EH (cell line): ENCODE data around the gene TAOK3.
"Not testable (repeated sequence)": the region's sequence is repeated elsewhere in the genome, so short reads cannot be mapped to it uniquely, and the experiment has no call there.

Source experiments
- DNase-seq: peaks from one replicate; pipeline ENCODE4 v3.0.0-alpha.2; 2015; ENCODE audit warnings: low read depth

Gene TAOK3

DNA sequence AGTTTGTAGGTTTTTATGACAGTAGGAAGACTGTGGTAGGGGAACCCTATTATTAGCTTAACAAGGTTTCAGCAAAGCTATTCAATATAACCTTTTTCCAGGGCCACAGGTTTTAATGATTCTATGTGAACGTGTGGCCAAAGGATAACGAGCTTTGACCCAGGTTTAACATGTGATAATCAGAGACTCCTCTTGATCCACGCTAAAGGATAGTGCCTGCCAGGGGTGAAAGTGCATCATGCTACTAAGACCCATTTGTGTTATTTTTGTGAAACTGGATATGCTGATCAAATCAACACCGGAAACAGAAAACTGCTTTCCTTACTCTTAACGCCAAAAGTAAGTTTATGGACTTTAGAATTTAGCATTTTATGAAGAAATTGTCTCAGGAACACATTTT lies 909 bp upstream of the TAOK3 start:
- DNase-seq, result no peak

DNA sequence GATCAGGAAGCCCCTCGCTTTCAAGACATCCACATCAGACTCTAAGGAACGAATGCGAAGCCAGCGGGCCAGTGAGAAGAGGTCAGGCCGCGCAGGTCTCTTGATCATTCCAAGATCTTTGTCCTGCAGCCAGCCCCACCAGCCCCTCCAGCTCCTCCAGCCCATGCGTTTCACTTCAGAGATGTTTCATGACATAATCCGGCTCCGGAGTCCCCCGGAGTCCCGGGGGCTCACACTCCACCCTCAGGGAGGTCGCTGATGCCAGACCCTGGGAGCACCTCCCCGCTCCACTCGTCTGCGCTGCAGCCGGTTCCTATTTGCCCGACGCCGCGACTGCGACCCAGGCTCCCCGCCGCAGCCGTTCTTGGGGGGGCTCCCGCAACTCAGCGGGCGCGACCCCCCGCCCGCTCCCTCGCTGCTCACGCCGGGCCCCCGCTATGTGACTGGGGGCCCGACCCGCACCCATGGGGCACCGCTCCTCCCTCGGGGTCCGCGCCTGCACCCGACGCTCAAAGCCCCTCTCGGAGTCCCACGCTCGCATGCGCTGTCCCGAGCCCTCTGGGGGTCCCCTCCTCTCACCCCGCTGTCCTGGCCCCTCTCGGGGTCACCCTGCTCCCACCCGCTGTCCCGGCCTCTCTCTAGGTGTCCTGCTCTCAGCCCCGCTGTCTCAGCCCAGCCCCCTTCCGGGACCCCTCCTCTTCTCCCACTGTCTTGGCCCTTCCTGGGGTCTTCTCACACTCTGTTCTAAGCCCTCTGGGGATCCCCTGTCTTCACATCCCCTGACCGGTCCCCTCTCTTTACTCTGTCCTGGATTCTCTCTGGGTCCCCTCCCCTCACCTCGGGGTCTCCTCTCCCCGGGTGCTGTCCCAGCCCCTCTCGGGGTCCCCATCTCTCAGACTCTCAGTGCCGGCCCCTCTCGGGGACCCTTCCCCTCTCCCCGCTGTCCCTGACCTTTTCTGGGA lies 1.1 kb downstream of the TAOK3 start:
- DNase-seq, result peak; percentile 37

DNA sequence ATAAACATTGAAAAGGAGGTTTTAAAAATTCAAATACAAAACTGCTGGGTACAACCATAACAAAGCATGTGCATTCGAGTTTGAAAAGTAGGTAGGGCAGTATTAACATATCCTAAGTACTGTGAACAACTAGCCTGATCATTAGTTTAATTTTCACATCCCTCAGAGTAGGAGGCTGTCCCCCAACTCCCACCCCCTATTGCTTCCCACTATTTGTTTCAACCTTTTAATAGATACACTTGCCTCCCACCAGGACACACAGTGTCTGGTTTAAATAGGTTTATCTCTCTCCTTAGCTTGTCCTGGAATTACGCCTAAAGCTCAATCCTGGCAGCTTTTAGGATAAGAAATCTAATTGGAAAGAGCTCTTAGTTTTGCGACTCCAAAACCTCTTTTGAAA lies 2.1 kb downstream of the TAOK3 start:
- DNase-seq, result no peak

DNA sequence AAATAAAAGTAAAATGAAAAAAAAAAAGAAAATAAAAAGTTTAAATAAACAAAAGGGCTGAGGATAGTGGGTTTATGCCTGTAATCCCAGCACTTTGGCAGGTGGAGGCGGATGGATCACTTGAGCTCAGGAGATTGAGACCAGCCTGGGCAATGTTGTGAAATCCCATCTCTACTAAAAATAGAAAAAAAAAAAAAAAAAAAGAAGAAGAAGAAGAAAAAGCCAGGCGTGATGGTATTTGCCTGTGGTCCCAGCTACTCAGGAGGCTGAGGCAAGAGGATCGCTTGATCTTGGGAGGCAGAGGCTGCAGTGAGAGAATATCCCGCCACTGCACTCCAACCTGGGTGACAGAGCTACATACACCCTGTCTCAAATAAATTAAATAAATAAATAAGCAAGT lies 3.9 kb downstream of the TAOK3 start:
- DNase-seq, result no peak

DNA sequence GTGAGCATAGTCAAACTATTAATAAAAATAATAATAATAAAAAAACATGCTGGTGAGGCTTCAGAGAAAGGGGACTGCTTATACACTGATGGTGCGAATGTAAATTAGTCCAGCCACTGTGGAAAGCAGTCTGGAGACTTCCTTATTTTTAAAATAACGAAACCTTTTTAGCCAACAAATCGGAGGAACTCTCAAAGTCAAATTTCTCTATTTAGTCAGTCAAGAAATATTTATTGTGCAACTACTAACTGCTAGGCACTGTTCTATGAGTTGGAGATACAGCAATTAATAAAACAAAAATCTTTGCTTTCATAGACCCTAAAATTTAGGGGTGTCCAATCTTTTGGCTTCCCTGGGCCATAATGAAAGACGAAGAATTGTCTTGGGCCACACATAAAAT lies 10.8 kb downstream of the TAOK3 start:
- DNase-seq, result no peak

DNA sequence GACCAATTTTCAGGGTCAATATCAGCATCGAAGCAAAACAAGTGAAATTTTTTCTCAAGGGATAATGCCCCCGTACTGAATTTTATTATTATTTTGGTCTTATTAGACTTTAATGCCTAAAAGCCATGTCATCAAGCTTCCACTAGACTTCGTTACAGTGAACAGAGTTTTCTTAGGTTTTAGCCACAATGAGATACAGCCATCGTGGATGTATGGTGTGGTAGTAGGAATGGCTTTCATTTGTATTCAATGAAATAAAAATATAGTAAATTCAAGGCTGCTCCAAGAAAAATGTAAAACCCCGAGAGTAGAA lies 11.7 kb downstream of the TAOK3 start:
- DNase-seq, result no peak

DNA sequence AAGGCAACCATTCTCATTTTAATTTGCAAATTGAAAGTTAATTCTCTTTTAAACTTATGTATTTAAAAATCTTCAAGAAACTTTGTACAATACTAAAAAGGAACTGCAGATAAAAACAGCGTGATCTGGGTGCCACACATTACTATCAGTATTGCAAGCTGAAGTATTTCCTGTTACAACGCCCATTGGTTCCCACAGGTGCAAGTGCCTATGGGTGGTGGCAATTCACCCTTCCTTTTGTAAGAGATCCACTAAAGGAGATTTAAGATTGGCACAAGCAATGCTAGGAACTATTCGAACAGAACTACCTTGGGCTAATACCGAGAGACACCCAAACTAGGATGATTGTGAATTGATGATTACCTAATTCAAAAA lies 13.2 kb downstream of the TAOK3 start:
- DNase-seq, result no peak

DNA sequence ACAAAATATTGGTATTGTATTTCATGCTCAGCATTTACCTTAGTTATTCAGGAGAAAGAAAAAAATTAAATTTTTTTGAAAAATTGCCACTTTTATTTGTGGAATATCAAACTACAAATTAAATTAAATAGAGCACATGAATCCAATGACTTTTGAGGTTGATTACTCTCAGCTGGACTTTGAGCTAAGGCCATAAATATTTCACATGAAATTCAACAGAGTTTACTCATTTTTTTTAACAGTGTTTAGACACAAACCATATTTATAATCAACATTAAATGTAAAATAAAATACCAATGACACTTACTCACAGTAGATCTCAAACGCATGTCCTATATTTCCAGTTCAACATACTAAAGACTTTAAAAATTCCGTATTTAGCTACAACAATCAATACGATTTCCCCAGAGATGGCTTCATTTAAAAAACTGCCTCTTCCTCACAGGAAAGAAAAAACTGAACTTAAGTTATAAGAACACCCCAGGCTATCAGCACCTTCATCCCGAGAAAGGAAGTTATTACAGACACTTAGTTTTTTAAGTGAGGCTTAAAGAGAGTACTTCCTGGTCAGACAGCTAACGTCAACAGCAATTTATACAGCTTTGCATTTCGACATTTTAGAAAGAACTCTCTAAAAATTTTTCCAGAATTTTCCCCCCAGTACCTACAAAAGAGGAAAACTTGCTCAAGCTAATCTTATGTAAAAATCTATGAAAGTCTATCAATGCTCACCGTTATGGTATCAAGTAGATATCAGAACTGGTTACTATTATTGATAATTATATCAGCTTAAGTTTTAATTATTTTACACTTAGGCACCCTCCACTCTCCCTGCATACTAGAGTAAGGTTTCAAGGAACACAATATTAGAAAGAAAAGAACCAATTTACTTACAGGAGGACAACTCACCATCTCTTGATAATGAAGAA lies 13.8 kb downstream of the TAOK3 start:
- DNase-seq, result no peak

DNA sequence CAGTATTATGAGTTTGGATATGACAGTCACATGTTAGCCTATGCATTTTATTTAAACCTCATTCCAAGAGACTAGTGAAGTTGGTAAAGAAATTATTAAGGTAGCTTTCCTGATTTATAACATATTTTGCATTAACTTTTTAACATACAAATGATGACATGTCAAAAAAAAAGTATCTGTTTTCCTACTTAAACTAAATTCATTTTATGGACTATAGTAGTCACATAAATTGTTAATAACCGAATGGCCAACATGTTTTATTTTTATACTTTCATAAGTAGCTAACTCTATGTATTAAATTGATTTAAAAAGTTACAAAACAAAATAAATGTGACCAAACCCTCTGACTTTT lies 14.7 kb downstream of the TAOK3 start:
- no peak for DNase-seq

DNA sequence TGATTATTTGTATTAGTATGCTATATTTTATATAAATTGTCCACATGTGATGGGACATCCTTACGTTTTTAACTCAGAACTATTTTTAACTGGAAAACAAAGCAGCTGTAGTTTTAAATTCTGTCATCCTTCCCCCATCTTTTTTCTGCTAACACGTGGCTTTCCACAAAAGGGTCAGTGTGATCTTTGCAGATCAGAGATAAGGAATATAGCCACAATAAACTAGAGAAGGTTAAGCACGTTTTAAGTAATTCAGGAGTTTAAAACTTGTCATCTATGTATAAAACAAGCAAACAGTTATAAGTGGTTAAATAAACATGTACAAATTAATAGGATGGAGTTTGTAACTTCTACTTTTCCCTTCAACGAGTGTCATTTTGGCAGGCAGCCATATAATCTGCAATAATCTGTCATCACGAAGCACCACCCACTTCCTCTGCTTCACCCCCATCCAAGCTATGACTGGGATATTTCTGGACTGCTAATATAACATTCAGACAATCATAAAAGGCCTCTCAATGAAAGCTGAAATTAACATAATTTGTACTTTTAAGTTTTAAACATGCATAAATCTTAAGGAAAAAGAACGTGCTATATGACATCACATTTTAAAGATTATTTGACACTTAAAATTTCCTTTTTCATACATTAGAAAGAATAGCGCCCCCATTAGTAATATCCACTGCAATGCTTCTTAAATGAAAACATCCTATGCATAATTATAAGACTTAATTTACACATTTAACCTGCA lies 15.3 kb downstream of the TAOK3 start:
- peak; percentile 75 for DNase-seq

DNA sequence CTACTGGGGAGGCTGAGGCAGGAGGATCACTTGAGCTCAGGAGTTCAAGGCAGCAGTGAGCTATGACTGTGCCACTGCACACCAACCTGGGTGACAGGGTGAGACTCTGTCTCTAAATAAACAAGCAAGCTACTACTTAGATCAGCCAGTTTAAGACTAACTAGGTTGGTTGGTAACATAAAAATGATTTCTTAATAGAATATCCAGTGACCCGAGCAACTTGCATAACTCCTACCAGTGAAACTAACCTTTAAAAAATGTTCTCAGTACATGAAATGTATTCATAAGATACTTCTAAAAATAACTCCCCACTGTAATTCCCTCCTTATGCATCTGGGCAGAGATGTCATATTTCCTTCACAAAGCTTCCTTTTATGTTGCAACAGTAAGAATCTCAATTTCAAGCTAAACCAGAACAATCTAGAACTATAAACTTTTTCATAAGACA lies 15.9 kb downstream of the TAOK3 start:
- peak; percentile 92 for DNase-seq

DNA sequence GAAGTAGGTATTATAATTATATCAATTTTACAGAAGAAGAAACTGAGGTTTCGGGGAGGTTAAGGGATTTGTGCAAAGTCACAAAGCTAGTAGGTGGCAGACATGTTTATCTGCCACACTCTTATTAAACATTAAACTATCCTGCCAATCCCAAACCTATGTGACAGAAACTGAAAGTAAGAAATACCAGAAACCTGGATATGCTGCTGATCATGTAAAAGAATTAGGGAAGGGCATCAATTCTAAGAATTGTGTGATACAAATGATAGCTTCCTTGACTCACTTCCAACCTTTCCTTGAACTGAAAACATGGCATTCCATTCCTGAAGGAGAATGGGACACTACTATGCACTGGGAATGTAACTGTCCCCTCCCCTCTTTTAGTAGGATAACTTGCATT lies 16.9 kb downstream of the TAOK3 start:
- peak; percentile 64 for DNase-seq

DNA sequence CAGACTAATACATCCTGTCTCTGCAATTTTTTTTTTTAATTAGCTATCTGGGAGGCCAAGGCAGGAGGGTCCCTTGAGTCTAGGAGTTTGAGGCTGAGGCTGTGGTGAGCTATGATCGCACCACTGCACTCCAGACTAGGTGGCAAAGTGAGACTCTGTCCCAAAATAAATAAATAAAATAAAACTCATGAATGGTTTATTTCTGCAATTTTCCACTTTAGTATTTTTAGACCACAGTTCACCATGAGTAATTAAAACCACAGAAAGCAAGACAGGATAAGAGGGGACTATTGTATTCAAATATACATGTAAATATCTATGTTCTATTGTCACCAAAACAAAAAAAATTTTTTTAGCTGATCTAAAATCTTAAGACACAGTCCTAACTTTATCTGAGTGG lies 17.8 kb downstream of the TAOK3 start:
- peak; percentile 66 for DNase-seq

DNA sequence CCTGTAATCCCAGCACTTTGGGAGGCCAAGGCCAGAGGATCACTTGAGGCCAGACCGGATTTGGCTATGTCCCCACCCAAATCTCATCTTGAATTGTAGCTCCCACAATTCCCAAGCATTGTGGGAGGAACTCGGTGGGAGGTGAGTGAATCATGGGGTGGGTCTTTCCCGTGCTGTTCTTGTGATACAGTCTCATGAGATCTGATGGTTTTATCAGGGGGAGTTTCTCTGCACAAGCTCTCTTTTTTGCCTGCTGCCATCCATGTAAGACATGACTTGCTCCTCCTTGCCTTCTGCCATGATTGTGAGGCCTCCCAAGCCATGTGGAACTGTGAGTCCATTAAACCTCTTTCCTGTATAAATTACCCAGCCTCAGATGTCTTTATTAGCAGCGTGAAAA lies 18.2 kb downstream of the TAOK3 start:
- DNase-seq, result not testable (repeated sequence)

DNA sequence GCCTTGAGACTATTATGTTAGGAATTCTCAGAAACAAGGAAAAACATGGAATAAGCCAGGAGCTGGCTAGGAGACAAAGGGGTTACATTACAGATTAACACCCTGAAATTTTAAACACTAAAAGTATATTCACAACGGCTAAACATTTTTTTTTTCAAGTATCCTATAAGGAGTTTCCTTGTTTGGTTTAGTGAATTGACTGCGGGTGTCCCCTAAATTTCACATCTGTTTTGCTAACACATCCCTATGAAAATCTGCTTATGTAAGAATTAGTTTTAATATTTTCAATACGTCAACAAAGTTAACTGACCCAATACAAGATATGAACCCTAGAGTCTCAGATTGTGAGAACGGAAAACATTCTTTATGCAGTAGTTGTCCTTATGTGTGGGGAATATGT lies 19.0 kb downstream of the TAOK3 start:
- no peak for DNase-seq

DNA sequence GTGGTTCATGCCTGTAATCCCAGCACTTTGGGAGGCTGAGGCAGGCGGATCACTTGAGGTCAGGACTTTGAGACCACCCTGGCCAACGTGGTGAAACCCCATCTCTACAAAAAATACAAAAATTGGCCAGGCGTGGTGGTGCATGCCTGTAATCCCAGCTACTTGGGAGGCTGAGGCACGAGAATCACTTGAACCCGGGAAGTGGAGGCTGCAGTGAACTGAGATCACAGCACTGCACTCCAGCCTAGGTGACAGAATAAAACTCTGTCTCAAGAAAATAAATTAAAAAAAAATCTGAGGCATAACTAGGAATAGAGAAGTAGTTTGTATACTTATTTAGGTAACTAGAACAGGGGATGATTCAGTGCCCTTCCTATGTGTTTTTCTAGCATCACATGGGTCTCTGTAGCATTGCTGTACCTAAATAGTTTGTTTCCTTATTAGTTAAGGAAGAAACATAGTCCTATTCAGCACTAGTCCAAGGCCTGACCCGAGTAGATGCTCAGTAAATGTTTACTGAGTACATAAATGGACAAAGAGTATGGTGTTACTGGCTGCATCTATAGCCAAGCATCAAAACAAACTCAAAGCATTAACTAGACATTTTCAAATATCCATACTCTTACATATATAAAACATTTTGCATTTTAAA lies 21.7 kb downstream of the TAOK3 start:
- no peak for DNase-seq

DNA sequence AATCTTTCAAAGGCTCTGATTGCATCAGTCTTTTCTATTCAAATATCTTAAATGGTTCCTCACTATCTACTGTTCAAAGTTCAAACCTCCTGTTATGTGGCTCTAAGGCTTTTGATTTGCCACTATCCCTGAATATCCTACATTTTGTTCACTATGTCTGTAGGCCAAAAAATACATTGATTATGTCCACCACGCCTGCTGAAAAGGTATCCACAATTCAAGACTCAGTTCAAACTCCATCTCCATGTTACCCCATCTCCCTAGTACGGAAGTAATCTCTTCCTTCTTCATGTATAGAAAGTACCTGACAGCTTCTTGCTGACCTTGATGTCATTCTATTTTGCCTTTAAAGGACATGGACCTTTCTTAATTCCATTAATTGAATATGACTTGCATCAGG lies 24.8 kb downstream of the TAOK3 start:
- no peak for DNase-seq

DNA sequence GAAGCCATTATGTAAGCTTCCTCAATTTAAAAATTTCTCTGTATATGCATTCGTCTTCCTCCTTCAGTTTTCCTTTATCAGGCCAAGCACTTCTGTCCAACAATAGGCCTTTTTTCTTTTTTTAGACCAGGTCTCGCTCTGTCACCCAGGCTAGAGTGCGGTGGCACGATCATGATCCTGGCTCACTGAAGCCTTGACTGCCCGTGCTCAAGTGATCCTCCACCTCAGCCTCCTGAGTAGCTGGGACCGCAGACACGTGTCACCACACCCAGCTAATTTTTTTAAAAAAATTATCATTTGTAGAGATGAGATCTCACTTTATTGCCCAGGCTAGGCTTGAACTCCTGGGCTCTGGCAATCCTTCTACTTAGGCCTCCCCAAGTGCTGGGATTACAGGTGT lies 25.8 kb downstream of the TAOK3 start:
- no peak for DNase-seq

DNA sequence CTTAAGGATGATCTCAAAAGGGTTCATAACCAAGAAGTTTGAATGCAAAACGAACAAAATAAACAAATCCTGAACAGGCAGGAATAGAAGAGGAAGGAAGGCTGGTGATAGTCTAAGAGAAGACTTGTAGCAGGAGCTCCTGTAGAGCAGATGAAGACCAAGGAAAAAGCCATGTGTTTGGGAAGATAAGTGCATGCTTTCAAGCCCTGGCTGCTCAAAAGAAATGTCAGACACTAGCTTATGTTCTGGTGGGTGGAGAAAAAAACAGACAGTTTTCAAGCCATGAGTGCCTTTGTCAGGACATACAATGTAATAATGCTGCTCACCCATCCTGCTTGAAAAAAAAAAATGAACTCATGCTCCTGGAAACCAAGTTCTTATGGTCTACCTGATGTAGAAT lies 27.4 kb downstream of the TAOK3 start:
- no peak for DNase-seq

DNA sequence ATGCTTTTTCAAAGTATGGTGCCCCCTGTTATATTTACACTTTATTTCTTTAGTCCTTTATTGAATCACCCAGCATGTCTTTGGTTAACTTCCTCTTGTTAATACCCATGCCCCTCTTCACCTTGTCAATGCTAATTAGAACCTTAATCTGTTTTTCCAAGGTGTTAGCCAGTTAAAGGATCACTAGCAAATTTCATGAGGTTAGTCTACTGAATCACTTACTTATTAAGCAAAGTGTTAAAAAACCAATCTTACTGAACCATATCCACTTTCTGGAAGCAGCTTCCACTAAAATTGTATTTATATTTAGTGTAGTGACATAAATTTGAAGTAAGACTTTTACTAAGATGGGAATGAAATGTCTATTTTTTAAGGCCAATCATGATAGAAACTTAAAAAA lies 27.9 kb downstream of the TAOK3 start:
- no peak for DNase-seq

DNA sequence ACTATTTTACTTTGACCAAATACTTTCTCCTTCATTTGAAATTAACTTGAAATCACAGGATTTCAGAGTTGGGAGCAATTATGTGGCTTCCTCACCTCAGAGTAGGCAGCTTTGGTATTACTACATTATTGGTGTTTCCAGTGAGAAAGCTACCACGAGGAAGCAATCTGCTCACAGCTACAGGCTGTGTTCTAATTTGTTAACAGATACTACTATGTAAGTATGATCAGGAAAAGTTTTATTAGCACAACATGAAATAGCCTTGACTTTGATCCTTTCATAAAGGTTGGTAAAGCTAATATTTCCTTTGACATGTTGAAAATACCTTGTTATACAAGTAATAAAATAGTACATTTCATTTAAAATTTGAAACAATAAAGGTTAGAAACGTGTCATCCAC lies 30.6 kb downstream of the TAOK3 start:
- no peak for DNase-seq
